ENCODE measurements around the gene DRGX.

- TF ChIP-seq, protein P1, sequence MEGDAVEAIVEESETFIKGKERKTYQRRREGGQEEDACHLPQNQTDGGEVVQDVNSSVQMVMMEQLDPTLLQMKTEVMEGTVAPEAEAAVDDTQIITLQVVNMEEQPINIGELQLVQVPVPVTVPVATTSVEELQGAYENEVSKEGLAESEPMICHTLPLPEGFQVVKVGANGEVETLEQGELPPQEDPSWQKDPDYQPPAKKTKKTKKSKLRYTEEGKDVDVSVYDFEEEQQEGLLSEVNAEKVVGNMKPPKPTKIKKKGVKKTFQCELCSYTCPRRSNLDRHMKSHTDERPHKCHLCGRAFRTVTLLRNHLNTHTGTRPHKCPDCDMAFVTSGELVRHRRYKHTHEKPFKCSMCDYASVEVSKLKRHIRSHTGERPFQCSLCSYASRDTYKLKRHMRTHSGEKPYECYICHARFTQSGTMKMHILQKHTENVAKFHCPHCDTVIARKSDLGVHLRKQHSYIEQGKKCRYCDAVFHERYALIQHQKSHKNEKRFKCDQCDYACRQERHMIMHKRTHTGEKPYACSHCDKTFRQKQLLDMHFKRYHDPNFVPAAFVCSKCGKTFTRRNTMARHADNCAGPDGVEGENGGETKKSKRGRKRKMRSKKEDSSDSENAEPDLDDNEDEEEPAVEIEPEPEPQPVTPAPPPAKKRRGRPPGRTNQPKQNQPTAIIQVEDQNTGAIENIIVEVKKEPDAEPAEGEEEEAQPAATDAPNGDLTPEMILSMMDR (IDR thresholded peaks at IDR 0.05): no peak
- TF ChIP-seq POLR2AphosphoS5 (IDR thresholded peaks at IDR 0.05) (no peak), EP300 (IDR thresholded peaks at IDR 0.05) (no peak), POLR2A (IDR thresholded peaks at IDR 0.05; ENCODE audit: low read depth) (no peak)
Measured at GRCh38 chr10:49441488-49442476, 45.9 kb upstream of the DRGX start.

All from esophagus muscularis mucosa (tissue), 4 donors.